Subcutaneous adipose tissue (tissue), 4 donors: ENCODE data around the gene ARPC4. TPM values are rescaled to one million over a fixed set of nuclear protein-coding genes. Genes with fewer than 3 reads are reported as not detected.

Source experiments
- total RNA-seq, 4 donors: library from RNA; depleted of rRNA; stranded (reverse); fragments of >200 nt; gene quantifications; one replicate each; pipeline ENCODE4 v1.1.0, GENCODE V29; 2016
- TF ChIP-seq, protein P1 (sequence below): fragments of 450-650 bp; IDR thresholded peaks from one replicate; pipeline ENCODE4 v1.5.1; 2016; ENCODE audit warnings: low read depth, mild to moderate bottlenecking, control low read depth, antibody characterized with exemption, moderate library complexity

The ARPC4 gene
- total RNA-seq, 4 donors from 2014 or later = 85.4 to 174 (median 158) TPM

DNA sequence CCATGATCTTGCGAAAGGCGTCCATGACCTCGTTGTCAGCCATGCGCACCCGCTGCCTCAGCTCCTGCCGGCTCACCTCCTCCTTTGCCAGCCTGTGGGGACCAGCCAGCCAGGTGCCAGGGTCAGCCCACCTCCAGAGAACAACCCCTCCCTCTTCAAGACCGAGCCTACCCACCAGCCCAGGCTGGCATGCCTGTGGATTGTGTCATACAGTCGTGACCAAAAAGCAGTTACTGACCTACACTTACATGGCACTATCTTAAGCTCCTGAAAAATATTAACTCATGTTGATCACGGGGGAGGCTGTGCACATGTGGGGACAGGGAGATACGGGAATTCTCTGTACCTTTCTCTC lies 12.4 kb upstream of the ARPC4 start:
- TF ChIP-seq, protein P1, sequence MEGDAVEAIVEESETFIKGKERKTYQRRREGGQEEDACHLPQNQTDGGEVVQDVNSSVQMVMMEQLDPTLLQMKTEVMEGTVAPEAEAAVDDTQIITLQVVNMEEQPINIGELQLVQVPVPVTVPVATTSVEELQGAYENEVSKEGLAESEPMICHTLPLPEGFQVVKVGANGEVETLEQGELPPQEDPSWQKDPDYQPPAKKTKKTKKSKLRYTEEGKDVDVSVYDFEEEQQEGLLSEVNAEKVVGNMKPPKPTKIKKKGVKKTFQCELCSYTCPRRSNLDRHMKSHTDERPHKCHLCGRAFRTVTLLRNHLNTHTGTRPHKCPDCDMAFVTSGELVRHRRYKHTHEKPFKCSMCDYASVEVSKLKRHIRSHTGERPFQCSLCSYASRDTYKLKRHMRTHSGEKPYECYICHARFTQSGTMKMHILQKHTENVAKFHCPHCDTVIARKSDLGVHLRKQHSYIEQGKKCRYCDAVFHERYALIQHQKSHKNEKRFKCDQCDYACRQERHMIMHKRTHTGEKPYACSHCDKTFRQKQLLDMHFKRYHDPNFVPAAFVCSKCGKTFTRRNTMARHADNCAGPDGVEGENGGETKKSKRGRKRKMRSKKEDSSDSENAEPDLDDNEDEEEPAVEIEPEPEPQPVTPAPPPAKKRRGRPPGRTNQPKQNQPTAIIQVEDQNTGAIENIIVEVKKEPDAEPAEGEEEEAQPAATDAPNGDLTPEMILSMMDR = no peak

DNA sequence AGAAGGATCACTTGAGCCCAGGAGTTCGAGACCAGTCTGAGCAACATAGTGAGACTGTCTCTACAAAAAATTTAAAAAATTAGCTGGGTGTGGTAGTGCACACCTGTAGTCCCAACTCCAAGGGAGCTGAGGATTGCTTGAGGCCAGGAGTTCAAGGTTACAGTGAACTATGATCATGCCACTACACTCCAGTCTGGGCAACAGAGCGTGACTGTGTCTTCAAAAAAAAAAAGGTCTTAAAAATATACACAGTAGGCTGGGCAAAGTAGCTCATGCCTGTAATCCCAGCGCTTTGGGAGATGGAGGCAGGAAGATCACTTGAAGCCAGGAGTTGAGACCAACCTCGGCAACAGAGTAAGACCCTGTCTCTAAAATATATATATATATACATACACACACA lies 12.0 kb upstream of the ARPC4 start:
- TF ChIP-seq, protein P1 = no peak

DNA sequence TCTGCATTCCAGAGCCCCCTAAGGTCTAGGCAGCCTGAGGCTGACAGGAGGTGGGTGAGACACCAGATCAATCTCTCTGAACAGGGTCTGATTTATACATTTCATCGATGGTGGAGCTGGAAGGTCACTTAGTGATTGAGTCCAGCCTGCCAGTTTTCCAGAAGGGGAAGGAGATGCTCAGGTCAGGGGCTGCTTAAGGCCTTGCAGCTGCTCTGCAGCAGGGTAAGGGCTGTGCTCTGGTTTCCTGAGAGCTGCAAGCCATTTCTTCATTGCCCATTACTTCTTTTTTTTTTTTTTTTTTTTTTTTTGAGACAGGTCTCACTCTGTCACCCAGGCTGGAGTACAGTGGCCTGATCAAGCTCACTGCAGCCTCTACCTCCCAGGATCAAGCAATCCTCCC lies 11.3 kb upstream of the ARPC4 start:
- TF ChIP-seq, protein P1 = no peak

DNA sequence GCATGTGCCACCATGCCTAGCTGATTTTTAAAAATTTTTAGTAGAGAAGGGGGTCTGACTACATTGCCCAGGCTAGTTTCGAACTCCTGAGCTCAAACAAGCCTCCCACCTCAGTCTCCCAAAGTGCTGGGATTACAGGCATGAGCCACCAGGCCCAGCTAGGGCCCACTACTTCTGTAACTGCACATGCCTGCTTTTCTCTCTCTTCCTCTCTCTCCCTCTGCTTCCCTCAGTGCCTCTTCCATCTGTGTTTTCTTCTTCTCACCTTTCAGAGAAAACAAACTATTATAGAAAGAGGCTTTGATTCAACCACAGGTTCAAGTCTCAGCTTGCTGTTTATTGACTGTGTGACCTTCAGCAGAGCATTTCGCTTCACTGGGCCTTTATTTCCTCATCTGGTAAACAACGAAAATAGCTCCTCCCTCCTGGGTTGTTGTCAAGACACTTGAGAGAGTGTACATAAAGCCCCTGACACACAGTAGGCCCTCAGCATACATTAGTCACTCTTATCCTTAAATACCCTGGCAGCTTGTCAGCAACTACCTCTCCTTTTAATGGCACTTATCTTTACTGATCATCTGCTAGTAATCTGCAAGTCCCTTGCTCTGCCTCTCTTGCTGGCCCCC lies 10.8 kb upstream of the ARPC4 start:
- TF ChIP-seq, protein P1 = no peak

DNA sequence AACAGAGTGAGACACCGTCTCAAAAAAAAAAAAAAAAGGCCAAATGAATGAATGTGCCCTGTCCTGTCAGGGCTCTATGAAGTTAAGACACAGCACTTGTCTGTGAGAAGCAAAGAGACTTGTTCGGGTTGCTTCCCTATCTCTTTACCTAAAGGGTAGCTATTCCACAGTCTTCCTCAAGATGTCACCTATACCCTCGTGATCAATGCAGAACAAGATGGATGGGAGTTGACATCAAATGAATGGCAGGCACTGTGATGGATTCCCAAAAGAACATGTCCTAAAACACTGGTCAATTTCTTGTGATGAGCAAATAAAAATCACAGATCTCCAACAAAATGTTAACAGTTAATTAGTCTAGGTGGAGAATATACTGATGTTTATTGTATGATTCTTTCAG lies 10.1 kb upstream of the ARPC4 start:
- TF ChIP-seq, protein P1 = no peak

DNA sequence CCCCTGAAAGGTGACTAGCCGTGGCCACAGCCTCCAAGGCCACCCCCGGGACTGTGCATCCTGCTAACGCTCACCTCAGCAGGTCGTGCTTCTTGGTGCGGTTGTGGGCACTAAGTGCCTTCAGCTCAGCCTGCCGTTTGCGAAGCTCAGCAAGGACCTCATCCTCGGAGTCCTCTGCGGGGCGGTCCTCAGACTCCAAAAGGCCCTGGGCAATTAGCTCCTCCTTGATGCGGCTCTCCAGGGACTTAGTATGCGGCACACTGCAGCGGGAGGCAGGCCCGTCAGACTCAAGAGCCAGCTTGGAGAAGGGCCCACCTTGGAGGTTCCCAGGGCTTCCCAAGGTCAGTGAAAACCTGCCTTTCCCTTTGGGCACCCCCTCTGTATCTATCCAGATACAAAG lies 8.9 kb upstream of the ARPC4 start:
- TF ChIP-seq, protein P1 = no peak

DNA sequence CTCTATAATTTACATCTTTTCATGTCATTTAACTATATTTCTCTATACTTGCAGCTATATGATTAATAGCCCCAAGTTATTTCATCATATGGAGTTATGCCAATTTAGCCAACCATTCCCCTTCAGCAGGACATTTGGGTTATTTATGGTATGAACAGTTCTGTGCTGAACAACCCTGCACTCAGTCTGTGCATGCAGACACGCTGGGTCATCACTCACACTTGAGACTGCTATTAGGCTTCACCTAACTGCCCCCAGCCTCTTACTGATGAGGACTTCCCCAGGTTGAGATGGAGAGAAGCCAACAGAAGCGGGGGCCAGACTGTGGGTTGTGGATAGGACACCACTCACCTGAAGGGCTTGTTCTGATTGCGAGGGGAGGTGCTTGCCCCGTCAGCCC lies 7.9 kb upstream of the ARPC4 start:
- TF ChIP-seq, protein P1 = no peak
